Measurements from ENCODE around the gene FAM114A1.

The FAM114A1 gene

DNA sequence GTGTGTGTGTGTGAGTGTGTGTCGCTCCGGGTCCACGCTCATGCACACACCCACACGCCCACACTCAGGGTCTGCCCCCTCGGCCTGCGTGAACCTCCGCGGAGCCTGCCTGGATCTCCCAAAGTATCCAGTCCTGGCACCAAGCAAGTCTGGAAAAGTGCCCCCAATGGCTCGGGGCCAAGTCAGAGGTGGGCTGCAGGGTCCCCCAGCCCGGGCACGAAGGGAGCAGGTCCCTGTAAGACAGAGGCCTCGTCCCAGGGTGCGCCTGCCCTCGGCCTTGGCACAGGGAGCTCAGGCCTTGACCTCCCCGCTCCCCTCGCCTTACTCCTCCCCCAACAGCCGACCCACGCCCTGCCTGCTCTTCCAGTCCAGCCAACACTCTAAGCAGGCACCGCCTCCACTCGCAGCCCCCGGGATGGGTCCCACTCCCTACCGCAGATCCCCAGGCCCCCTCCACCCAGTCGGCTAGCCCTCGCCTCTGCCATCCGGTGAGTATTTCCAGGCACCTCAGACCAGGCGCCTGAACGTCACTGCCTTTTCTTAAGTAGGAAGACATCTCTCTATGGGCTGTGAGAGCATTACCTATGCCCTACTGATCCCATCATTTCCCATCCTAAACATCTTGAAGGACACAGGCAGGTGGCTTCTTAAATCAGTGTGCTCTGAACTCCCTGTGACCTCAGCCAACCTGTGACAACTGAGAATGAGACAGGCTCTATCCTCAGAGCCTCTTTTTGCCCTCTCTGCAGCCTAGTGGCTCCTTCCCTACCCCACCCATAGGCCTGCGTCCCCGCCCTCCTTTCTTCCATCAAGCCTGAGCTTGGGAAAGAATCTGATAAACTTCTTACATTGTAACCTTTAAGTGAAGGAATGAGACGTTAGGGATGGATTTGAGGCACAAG lies 704 bp downstream of the FAM114A1 start:
- no peak overlapping the region for H3K27ac Mint-ChIP-seq
- no peaks in the 10 kb centered on the region for H3K9me3 Mint-ChIP-seq
- peak overlapping the region; percentile 72 for H3K4me3 Mint-ChIP-seq
- CTCF ChIA-PET, result interaction anchor here (1.1 kb wide), 1 partner anchor 19 kb away, joined by 3 read pairs; no protein-coding TSS in a partner anchor
- no peaks in the 10 kb centered on the region for H3K36me3 Mint-ChIP-seq
- H3K4me1 Mint-ChIP-seq, result peaks cover 34% of the 10 kb centered on the region
- peaks cover 23% of the 10 kb centered on the region for H3K27me3 Mint-ChIP-seq
- no peak for DNase-seq

DNA sequence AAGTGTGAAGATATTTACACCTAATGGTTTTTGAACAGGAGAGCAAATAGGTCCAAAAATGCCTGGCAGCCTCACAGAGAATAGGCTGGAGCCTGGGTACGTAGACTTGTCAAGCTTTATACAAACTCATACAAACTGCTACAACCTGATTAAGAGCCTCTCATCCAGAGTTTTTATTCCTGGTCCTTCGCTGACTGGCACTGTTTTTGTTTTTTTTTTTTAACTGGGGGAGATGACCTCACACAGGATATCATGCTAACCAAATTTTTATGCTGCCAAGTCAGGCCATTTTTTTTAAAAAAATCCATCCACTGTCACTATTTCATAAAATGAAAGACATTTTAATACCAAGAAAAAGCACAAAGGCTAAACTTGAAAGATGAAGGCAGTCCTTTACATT lies 1.9 kb downstream of the FAM114A1 start:
- no peak for DNase-seq
- no peaks in the 10 kb centered on the region for H3K9me3 Mint-ChIP-seq
- H3K36me3 Mint-ChIP-seq, result no peaks in the 10 kb centered on the region
- H3K4me3 Mint-ChIP-seq, result no peak overlapping the region
- peaks cover 20% of the 10 kb centered on the region for H3K27me3 Mint-ChIP-seq
- no peak overlapping the region for H3K27ac Mint-ChIP-seq
- CTCF ChIA-PET, result interaction anchor here (2.5 kb wide), 1 partner anchor 9 kb away, joined by 12 read pairs; no protein-coding TSS in a partner anchor
- peaks cover 34% of the 10 kb centered on the region for H3K4me1 Mint-ChIP-seq

DNA sequence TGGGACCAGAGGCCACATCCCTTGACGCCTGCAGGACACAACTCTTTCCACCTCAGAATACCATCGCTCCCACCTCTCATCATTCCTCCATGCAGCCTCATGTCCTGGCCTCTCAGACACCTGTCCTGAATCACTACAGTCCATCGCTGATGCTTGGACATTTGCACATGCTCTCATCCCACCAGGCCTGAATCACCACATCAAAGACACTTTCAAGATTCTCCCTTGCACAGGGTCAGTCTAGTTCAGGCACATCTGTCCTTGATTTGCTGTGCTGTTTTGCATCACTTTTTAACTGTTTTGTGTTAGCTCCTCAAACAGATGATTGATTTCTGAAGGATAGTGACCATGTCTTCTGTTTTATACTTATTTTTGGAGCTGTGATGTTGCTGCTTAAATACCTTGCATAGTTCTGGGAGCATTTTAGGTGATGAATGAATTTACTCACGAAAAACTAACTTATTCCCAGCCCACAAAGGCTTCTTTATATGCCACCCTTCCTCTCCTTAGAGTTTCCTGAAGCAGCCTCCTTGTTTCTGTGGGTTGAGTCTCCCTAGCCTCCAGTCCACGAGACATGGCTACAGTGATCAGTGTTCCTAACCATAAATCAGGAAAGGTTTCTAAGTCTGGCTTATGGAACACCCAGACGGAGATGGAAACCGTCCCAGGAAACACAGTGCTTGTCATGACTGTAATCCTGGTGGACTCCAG lies 2.6 kb downstream of the FAM114A1 start:
- no peaks in the 10 kb centered on the region for H3K9me3 Mint-ChIP-seq
- H3K27ac Mint-ChIP-seq, result no peak overlapping the region
- H3K4me3 Mint-ChIP-seq, result no peak overlapping the region
- H3K27me3 Mint-ChIP-seq, result peaks cover 23% of the 10 kb centered on the region
- no peaks in the 10 kb centered on the region for H3K36me3 Mint-ChIP-seq
- CTCF ChIA-PET, result interaction anchor here (0.8 to 2.5 kb wide), 2 partner anchors 9 to 140 kb away, joined by 3 to 12 read pairs; no protein-coding TSS in a partner anchor
- no peak for DNase-seq
- H3K4me1 Mint-ChIP-seq, result peaks cover 33% of the 10 kb centered on the region

DNA sequence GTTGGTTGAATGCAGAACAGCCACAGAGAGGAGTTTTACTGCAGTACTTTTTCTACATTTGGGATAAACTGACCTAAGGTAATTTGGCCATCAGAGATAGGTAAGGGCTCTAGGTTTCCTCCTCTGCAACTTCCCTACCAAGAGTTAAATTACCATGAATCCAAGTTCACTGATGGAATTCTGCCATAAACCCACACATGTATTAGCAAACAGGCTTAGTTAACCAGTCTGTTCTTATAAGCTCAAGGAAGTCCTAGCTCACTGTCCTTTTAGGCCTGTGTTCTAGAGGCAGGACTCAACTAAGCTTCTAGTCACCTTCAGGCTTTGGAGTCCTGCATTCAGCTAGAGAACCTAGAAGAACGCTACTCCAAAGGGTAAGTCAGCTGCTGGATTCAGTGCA lies 4.0 kb downstream of the FAM114A1 start:
- CTCF ChIA-PET, result interaction anchor here (1.0 to 2.5 kb wide), 4 partner anchors 11 to 113 kb away, joined by 3 to 12 read pairs (median 4); no protein-coding TSS in a partner anchor
- peaks cover 25% of the 10 kb centered on the region for H3K4me1 Mint-ChIP-seq
- DNase-seq, result no peak
- H3K27me3 Mint-ChIP-seq, result peaks cover 26% of the 10 kb centered on the region
- H3K27ac Mint-ChIP-seq, result no peak overlapping the region
- no peaks in the 10 kb centered on the region for H3K36me3 Mint-ChIP-seq
- H3K9me3 Mint-ChIP-seq, result no peaks in the 10 kb centered on the region
- no peak overlapping the region for H3K4me3 Mint-ChIP-seq

DNA sequence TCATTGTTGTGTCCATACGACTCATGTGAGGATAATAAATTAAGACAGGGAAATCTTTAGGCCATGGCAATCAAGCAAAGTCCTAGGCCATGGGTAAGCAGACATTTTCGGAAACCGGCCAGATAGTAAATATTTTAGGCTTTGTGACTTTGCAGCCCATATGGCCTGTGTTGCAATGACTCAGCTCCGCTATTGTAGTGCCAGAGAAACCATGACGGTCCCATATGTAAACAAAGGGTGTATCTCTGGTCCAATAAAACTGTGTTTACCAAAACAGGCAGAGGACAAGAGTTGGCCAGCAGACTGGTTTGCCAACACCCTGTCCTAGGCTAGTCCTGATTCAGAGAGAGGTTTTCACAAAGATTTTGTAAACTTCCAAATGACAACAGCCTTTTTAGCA lies 5.0 kb downstream of the FAM114A1 start:
- DNase-seq, result no peak
- H3K27me3 Mint-ChIP-seq, result peaks cover 26% of the 10 kb centered on the region

DNA sequence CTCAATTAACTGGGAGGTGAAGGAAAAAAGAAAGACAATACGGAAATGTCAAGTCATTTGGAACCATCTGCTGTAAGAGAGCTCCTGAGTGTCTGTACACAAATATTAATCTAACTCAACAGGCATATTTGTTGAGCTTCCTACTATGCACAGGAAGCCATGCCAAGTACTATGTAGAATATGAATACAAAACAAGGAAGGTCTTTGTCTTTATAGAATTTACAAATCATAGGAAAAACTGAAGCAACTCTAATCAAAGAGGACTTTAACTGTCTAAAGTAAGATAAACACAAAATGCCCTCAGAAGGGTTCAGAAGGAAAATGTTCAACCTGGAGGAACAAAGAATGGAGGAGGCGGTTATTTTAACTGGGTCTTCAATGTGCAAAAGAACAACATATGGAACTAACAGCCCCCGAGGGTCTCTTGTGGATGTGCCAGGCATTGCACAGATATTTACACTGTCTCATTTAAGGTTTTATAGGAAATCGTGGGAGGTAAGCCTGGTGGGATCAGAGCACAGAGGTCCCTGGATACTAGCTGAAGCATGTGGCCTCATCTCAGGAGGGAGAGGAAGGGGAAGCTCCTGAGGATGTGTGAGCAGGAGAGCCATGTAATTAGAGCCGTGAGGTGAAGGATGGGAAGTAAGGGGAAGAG lies 5.8 kb downstream of the FAM114A1 start:
- Mint-ChIP-seq H3K9me3 (no peaks in the 10 kb centered on the region), H3K27ac (no peak overlapping the region), H3K27me3 (peaks cover 20% of the 10 kb centered on the region), H3K4me1 (peaks cover 17% of the 10 kb centered on the region), H3K4me3 (no peak overlapping the region), H3K36me3 (no peaks in the 10 kb centered on the region)
- CTCF ChIA-PET, result interaction anchor here (0.7 to 2.2 kb wide), 6 partner anchors 13 to 114 kb away, joined by 3 to 7 read pairs (median 4); no protein-coding TSS in a partner anchor
- DNase-seq, result no peak

More for the DNA sequence above, 5.0 kb downstream of the FAM114A1 start:
- H3K36me3 Mint-ChIP-seq, result no peaks in the 10 kb centered on the region
- CTCF ChIA-PET, result interaction anchor here (0.7 to 2.2 kb wide), 2 partner anchors 12 to 113 kb away, joined by 3 to 7 read pairs; no protein-coding TSS in a partner anchor
- H3K9me3 Mint-ChIP-seq, result no peaks in the 10 kb centered on the region
- no peak overlapping the region for H3K27ac Mint-ChIP-seq
- H3K4me3 Mint-ChIP-seq, result no peak overlapping the region
- H3K4me1 Mint-ChIP-seq, result peaks cover 20% of the 10 kb centered on the region

DNA sequence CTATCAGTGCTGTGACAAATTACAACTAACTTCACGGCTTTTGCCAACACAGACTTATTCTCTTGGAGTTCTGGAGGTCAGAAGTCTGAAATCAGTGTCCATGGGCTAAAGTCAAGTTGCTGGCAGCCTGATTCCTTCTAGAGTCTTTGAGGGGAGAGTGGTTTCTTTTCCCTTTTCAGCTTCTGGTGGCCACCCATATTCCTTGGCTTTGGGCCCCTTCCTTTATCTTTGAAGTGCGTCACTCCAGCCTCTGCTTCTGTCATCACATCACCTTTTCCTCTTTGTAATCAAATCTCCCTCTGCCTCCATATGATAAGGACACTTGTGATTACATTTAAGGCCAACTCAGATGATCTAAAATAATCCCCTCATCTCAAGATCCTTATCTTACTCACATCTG lies 9.0 kb downstream of the FAM114A1 start:
- Mint-ChIP-seq H3K27me3 (peaks cover 8% of the 10 kb centered on the region), H3K4me3 (no peak overlapping the region), H3K27ac (no peak overlapping the region), H3K9me3 (no peaks in the 10 kb centered on the region), H3K4me1 (no peaks in the 10 kb centered on the region), H3K36me3 (no peaks in the 10 kb centered on the region)
- CTCF ChIA-PET, result interaction anchor here (0.6 to 2.4 kb wide), 3 partner anchors 15 to 117 kb away, joined by 3 to 5 read pairs (median 3); no protein-coding TSS in a partner anchor
- DNase-seq, result no peak

DNA sequence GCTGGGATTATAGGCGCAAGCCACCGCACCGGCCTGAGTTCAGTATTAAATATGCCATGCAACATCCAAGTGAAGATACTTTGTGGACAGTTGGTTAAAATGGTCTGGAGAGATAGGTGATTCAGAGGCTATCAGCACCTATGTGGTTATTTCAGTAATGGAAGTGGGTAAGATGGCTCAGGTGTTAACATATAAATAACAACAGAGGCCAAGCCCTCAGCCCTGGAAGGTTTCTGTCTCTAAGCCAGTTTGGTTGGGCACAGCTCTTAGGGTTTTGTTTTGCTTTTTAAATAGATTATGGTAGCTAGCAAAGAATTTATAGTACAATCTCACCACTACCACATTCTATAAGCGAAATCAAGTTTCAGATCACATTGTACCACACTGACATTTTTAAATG lies 16.6 kb downstream of the FAM114A1 start:
- H3K4me3 Mint-ChIP-seq, result no peak overlapping the region
- CTCF ChIA-PET, result interaction anchor here (0.6 to 1.8 kb wide), 4 partner anchors 10 to 125 kb away, joined by 3 to 6 read pairs (median 3); no protein-coding TSS in a partner anchor

DNA sequence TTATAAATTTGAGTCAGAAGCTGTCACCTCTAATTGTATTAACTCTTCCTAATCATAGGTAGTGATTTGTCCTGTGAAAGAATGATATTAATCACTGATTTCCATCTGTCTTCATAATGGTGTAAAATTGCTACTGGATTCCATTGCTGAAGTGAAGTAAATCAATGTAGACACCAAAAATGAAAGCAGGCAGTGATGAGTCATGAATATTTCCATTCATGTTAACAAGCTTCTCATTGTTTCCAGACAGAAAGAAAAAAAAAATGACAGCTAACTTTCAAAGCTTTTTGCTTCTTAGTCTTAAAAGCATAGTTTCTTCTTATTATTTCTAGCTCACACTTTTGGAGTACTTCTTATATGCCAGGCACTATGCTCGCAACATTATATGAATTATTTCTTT lies 21.5 kb downstream of the FAM114A1 start:
- peaks cover 3% of the 10 kb centered on the region for H3K27me3 Mint-ChIP-seq
- DNase-seq, result no peak
- no peaks in the 10 kb centered on the region for H3K36me3 Mint-ChIP-seq
- CTCF ChIA-PET, result interaction anchor here (0.5 to 5.3 kb wide), 14 partner anchors 9 to 248 kb away, joined by 3 to 27 read pairs (median 3); partner anchors contain the start of gene TLR10
- no peaks in the 10 kb centered on the region for H3K9me3 Mint-ChIP-seq
- H3K27ac Mint-ChIP-seq, result peak overlapping the region; percentile 67
- H3K4me3 Mint-ChIP-seq, result peak overlapping the region; percentile 20
- peaks cover 19% of the 10 kb centered on the region for H3K4me1 Mint-ChIP-seq

More for the DNA sequence above, 16.6 kb downstream of the FAM114A1 start:
- Mint-ChIP-seq H3K27me3 (no peaks in the 10 kb centered on the region), H3K9me3 (no peaks in the 10 kb centered on the region), H3K27ac (no peak overlapping the region), H3K4me1 (peaks cover 9% of the 10 kb centered on the region), H3K36me3 (no peaks in the 10 kb centered on the region)
- no peak for DNase-seq

DNA sequence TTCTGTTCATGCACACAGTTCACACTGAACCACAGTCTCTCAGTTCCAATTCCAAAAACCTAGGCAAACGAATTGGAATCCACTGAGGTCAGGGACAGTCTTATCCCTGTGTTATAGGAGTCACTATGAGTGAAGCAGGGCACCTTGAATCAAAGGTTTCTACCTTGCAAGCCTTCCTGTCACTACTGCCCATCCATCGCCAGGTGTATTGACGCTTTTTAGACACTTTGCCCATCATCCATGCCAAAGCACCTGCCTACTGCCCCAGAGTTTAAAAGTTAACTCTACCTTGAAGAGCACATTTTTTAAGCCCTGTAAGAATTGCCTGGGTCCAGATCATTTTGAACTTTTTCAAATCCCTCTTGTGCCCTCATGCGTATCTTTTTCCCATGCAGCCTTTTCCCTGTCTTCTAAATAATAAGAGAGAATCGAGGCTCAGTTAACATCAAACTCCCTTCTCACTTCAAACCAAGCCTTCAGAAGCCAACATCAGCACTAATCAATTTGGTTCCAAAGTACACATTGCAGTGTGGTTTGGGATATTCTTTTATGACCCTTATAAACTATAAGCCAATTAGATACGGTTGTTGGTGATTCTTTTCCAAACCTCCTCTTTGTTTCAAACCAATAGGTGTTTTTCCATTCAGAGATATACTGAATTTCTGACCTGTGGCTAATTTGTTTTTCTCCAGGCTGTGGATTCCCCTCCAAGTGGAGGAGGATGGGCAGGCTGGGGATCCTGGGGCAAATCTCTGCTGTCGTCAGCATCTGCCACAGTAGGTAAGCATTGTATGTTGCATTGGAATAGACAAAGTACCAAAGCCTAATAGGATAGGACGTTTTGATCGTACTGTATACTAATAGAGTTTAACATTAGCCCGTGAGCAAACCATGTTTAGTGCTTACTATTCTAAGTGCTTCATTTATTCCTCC lies 23.7 kb downstream of the FAM114A1 start:
- H3K27ac Mint-ChIP-seq, result no peak overlapping the region
- CTCF ChIA-PET, result interaction anchor here (4.4 to 5.3 kb wide), 3 partner anchors 32 to 132 kb away, joined by 27 to 30 read pairs (median 27); no protein-coding TSS in a partner anchor
- DNase-seq, result no peak
- H3K4me3 Mint-ChIP-seq, result no peak overlapping the region
- H3K36me3 Mint-ChIP-seq, result no peaks in the 10 kb centered on the region
- H3K9me3 Mint-ChIP-seq, result no peaks in the 10 kb centered on the region
- H3K4me1 Mint-ChIP-seq, result peaks cover 16% of the 10 kb centered on the region
- peaks cover 3% of the 10 kb centered on the region for H3K27me3 Mint-ChIP-seq

DNA sequence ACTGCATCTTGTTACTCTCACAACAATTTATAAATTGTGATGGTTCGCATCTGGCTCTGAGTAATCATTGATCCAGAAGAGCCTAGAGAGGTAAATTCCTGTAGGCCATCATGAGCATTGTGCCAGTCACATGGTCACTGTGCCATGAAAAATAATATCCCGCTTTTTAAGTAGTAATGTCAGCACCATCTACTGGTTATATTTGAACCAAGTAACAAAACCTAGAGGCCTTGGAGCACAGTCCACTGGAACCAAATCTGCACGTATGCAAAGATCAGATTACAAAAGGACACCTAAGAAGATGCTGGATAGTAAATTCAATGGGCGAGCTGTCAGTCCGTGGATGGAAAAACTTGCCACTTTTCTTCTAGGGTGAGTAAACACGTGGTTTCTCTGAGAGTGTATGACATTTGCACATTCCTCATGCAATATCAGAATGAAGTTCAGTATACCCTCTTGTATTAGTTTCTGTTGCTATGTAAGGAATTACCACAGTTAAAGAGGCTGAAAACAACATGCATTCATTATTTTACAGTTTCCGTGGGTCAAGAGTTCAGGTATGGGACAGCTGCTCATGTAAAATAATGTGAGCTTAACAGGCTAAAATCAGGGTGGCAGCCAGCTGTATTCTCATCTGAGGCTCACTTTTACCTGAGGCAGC lies 26.8 kb downstream of the FAM114A1 start:
- Mint-ChIP-seq H3K27me3 (peaks cover 7% of the 10 kb centered on the region), H3K27ac (no peak overlapping the region), H3K9me3 (no peaks in the 10 kb centered on the region), H3K36me3 (no peaks in the 10 kb centered on the region), H3K4me3 (no peak overlapping the region), H3K4me1 (peaks cover 8% of the 10 kb centered on the region)
- CTCF ChIA-PET, result interaction anchor here (1.4 to 4.4 kb wide), 7 partner anchors 10 to 240 kb away, joined by 3 to 30 read pairs (median 5); no protein-coding TSS in a partner anchor
- DNase-seq, result no peak

DNA sequence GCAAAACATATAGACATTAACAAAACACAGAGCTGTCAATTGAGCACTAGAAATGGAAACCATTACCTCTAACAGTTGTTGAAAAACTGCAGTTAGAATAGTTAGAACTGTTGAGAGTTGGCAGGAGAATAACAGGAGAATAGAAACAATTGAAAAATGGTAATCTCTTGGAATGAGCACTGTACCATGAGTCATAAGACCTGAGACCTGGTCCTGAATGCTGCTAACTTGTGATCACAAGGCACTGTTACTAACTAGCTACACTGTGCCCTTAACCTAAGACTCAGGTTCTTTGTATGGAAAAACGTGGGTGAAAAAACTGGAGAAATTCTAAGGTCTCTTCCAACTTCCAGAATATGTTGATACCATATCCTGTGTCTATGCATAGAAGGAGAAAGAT lies 29.3 kb downstream of the FAM114A1 start:
- no peaks in the 10 kb centered on the region for H3K36me3 Mint-ChIP-seq
- no peak for DNase-seq
- peaks cover 16% of the 10 kb centered on the region for H3K27me3 Mint-ChIP-seq
- no peaks in the 10 kb centered on the region for H3K4me1 Mint-ChIP-seq
- H3K4me3 Mint-ChIP-seq, result no peak overlapping the region
- H3K27ac Mint-ChIP-seq, result no peak overlapping the region
- CTCF ChIA-PET, result interaction anchor here (0.8 to 1.3 kb wide), 4 partner anchors 37 to 338 kb away, joined by 3 to 5 read pairs (median 4); no protein-coding TSS in a partner anchor
- H3K9me3 Mint-ChIP-seq, result no peaks in the 10 kb centered on the region

All from activated naive CD4-positive, alpha-beta T cell treated with anti-CD3 and anti-CD28 coated beads, Interleukin-2, amount 10 ng/mL, durations not matched to agents 7 days and 5 days (primary cell).